HEK293 (cell line): Measurements from ENCODE around the gene EXOC3L2.

Experiments
- FEZF1 ChIP-seq: fragments of 450-650 bp; formaldehyde crosslinking; IDR thresholded peaks from 2 replicates; pipeline ENCODE4 v1.5.1; 2016; ENCODE audit warnings: missing biosample characterization, missing genetic modification characterization
- SCRT1 ChIP-seq: fragments of 450-650 bp; formaldehyde crosslinking; IDR thresholded peaks from 2 replicates; pipeline ENCODE4 v1.5.1; 2016; ENCODE audit warnings: missing biosample characterization, missing genetic modification characterization, borderline replicate concordance
- ZBTB20 ChIP-seq: fragments of 450-650 bp; formaldehyde crosslinking; IDR thresholded peaks from 2 replicates; pipeline ENCODE4 v1.5.1; 2016; ENCODE audit warnings: missing biosample characterization, missing genetic modification characterization
- ZIC2 ChIP-seq: fragments of 450-650 bp; formaldehyde crosslinking; IDR thresholded peaks from 2 replicates; pipeline ENCODE4 v1.5.1; 2016; ENCODE audit warnings: missing biosample characterization, missing genetic modification characterization
- ZNF138 ChIP-seq: fragments of 450-650 bp; formaldehyde crosslinking; IDR thresholded peaks from 2 replicates; pipeline ENCODE4 v1.5.1; 2016; ENCODE audit warnings: missing biosample characterization, missing genetic modification characterization, borderline replicate concordance
- ZNF148 ChIP-seq: fragments of 450-650 bp; formaldehyde crosslinking; IDR thresholded peaks from 2 replicates; pipeline ENCODE4 v1.5.0; 2017; ENCODE audit warnings: missing biosample characterization, missing genetic modification characterization, borderline replicate concordance
- ZNF202 ChIP-seq: fragments of 450-650 bp; formaldehyde crosslinking; IDR thresholded peaks from 2 replicates; pipeline ENCODE4 v1.5.1; 2016; ENCODE audit warnings: missing biosample characterization, missing genetic modification characterization, borderline replicate concordance
- ZNF391 ChIP-seq: fragments of 450-650 bp; formaldehyde crosslinking; IDR thresholded peaks from 2 replicates; pipeline ENCODE4 v1.5.1; 2016; ENCODE audit warnings: low read depth, missing biosample characterization, missing genetic modification characterization, borderline replicate concordance
- ZNF518A ChIP-seq: fragments of 450-650 bp; formaldehyde crosslinking; conservative IDR thresholded peaks from 2 replicates; pipeline ENCODE4 v1.5.1; 2016; ENCODE audit warnings: low read depth, missing biosample characterization, missing genetic modification characterization
- ZNF544 ChIP-seq: fragments of 450-650 bp; formaldehyde crosslinking; IDR thresholded peaks from 2 replicates; pipeline ENCODE4 v1.5.0; 2017; ENCODE audit warnings: missing biosample characterization, missing genetic modification characterization
- ZNF600 ChIP-seq: fragments of 450-650 bp; formaldehyde crosslinking; IDR thresholded peaks from 2 replicates; pipeline ENCODE4 v1.5.1; 2016; ENCODE audit warnings: missing biosample characterization, missing genetic modification characterization
- ZNF76 ChIP-seq: fragments of 450-650 bp; formaldehyde crosslinking; IDR thresholded peaks from 2 replicates; pipeline ENCODE4; 2016; ENCODE audit warnings: low read depth, missing biosample characterization, missing genetic modification characterization, borderline replicate concordance
- ZNF830 ChIP-seq: fragments of 450-650 bp; IDR thresholded peaks from 2 replicates; pipeline ENCODE4 v1.5.0; 2018; ENCODE audit warnings: missing biosample characterization, missing genetic modification characterization, low read depth, mild to moderate bottlenecking, moderate library complexity
- TF ChIP-seq, protein P1 (sequence below): fragments of 450-650 bp; formaldehyde crosslinking; IDR thresholded peaks from 2 replicates; pipeline ENCODE4 v1.5.1; 2016; ENCODE audit warnings: missing biosample characterization, missing genetic modification characterization
- TF ChIP-seq, protein P2 (sequence below): fragments of 450-650 bp; IDR thresholded peaks from 2 replicates; pipeline ENCODE4 v1.5.1; 2018; ENCODE audit warnings: missing biosample characterization, mild to moderate bottlenecking, missing genetic modification characterization

The EXOC3L2 gene

GRCh38 chr19:45177817-45178261, 67.4 kb downstream of the EXOC3L2 start, which contains the start of gene TRAPPC6A (continued):
- TF ChIP-seq ZNF148 (tag by site-specific recombination) (no peak), FEZF1 (tag by site-specific recombination) (no peak), ZIC2 (tag by site-specific recombination) (no peak), ZNF600 (peak; percentile 69), ZNF544 (tag by site-specific recombination) (no peak), ZNF518A (tag by site-specific recombination) (no peak), ZNF202 (tag by site-specific recombination) (no peak), SCRT1 (tag by site-specific recombination) (no peak), ZNF138 (no peak), ZNF391 (tag by site-specific recombination) (peak; percentile 26; the same call in 1 of the 2 replicates), ZNF830 (no peak), ZBTB20 (peak; percentile 83), ZNF76 (tag by site-specific recombination) (peak; percentile 26; the same call in 1 of the 2 replicates)
- TF ChIP-seq, protein P1, sequence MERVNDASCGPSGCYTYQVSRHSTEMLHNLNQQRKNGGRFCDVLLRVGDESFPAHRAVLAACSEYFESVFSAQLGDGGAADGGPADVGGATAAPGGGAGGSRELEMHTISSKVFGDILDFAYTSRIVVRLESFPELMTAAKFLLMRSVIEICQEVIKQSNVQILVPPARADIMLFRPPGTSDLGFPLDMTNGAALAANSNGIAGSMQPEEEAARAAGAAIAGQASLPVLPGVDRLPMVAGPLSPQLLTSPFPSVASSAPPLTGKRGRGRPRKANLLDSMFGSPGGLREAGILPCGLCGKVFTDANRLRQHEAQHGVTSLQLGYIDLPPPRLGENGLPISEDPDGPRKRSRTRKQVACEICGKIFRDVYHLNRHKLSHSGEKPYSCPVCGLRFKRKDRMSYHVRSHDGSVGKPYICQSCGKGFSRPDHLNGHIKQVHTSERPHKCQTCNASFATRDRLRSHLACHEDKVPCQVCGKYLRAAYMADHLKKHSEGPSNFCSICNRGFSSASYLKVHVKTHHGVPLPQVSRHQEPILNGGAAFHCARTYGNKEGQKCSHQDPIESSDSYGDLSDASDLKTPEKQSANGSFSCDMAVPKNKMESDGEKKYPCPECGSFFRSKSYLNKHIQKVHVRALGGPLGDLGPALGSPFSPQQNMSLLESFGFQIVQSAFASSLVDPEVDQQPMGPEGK: peak; percentile 56; the same call in 1 of the 2 replicates
- TF ChIP-seq, protein P2, sequence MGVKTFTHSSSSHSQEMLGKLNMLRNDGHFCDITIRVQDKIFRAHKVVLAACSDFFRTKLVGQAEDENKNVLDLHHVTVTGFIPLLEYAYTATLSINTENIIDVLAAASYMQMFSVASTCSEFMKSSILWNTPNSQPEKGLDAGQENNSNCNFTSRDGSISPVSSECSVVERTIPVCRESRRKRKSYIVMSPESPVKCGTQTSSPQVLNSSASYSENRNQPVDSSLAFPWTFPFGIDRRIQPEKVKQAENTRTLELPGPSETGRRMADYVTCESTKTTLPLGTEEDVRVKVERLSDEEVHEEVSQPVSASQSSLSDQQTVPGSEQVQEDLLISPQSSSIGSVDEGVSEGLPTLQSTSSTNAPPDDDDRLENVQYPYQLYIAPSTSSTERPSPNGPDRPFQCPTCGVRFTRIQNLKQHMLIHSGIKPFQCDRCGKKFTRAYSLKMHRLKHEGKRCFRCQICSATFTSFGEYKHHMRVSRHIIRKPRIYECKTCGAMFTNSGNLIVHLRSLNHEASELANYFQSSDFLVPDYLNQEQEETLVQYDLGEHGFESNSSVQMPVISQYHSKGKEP (tag by site-specific recombination): no peak
